SU-DHL-6 (cell line): ENCODE data around the gene IL37.

Experiments used
- EZH2phosphoT487 ChIP-seq: fragments of 200-600 bp; sonication (generic), shearing (Covaris generic); conservative IDR thresholded peaks from 2 replicates; pipeline ENCODE4 v1.6.1; 2018; ENCODE audit warnings: mild to moderate bottlenecking, antibody characterized with exemption, low read length, moderate library complexity, mixed read lengths
- TF ChIP-seq, protein P1 (sequence below): fragments of 200-600 bp; sonication (generic); IDR thresholded peaks from one replicate; pipeline ENCODE4 v1.5.1; 2017; ENCODE audit warnings: antibody characterized with exemption, mild to moderate bottlenecking, low read length, moderate library complexity; ENCODE audit not compliant: insufficient read depth, poor library complexity, severe bottlenecking

GRCh38 chr2:112864072-112864471 is 46.9 kb upstream of the IL37 start:
- TF ChIP-seq EZH2phosphoT487 = no peak
- TF ChIP-seq, protein P1, sequence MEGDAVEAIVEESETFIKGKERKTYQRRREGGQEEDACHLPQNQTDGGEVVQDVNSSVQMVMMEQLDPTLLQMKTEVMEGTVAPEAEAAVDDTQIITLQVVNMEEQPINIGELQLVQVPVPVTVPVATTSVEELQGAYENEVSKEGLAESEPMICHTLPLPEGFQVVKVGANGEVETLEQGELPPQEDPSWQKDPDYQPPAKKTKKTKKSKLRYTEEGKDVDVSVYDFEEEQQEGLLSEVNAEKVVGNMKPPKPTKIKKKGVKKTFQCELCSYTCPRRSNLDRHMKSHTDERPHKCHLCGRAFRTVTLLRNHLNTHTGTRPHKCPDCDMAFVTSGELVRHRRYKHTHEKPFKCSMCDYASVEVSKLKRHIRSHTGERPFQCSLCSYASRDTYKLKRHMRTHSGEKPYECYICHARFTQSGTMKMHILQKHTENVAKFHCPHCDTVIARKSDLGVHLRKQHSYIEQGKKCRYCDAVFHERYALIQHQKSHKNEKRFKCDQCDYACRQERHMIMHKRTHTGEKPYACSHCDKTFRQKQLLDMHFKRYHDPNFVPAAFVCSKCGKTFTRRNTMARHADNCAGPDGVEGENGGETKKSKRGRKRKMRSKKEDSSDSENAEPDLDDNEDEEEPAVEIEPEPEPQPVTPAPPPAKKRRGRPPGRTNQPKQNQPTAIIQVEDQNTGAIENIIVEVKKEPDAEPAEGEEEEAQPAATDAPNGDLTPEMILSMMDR = no peak
